22Rv1 (cell line): ENCODE data around the gene CHAD.
A peak's percentile ranks its signal among the peaks of the same experiment; 100 is the strongest.

Source experiments
- H3K27ac ChIP-seq: fragments of 450-650 bp; 2 replicates; pipeline ENCODE4 v1.5.1; 2017
- ZFX ChIP-seq: fragments of 450-650 bp; IDR thresholded peaks from 2 replicates; pipeline ENCODE4 v1.6.1; 2017; ENCODE audit warnings: antibody characterized with exemption, borderline replicate concordance
- TF ChIP-seq, protein P1 (sequence below): fragments of 450-650 bp; IDR thresholded peaks from 2 replicates; pipeline ENCODE4 v1.5.1; 2017; ENCODE audit warnings: mild to moderate bottlenecking

The CHAD gene

DNA sequence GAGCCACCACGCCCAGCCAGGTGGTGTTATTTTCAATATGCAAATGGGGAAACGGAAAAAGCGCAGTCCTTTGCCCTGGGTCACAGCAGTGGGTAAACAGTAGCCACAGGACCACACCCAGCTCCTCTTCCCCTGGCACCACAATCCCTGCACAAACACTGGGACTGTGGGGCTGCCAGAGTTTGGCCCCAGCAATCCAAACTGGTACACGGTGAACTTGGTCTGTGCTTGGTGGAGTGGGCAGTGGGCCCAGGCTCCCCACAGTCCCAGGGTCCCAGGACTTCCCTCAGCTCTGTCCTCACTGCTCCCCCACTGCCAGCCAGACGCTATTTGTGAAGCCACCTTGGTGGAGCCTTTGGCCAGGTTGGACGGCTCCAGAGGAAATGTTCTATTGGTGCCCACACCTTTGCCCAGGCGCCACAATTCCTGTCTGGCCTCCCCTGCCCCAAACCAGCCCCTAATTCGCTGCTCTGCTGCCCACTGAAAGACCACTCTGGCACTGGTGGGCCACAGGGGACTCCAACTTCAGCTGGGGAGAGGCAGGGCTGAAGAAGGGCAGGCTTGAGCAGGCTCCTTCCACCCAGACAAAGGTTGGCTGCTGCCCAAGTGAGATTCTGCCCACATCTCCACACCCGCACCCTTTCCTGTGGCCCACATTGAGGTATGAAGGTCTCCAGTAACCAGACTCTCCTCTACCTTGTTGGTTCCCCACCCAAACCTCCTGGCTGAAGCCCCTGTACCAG lies 2.1 kb downstream of the CHAD start:
- peak overlapping the region; percentile 15; the same call in 1 of the 2 replicates for H3K27ac ChIP-seq
- TF ChIP-seq, protein P1, sequence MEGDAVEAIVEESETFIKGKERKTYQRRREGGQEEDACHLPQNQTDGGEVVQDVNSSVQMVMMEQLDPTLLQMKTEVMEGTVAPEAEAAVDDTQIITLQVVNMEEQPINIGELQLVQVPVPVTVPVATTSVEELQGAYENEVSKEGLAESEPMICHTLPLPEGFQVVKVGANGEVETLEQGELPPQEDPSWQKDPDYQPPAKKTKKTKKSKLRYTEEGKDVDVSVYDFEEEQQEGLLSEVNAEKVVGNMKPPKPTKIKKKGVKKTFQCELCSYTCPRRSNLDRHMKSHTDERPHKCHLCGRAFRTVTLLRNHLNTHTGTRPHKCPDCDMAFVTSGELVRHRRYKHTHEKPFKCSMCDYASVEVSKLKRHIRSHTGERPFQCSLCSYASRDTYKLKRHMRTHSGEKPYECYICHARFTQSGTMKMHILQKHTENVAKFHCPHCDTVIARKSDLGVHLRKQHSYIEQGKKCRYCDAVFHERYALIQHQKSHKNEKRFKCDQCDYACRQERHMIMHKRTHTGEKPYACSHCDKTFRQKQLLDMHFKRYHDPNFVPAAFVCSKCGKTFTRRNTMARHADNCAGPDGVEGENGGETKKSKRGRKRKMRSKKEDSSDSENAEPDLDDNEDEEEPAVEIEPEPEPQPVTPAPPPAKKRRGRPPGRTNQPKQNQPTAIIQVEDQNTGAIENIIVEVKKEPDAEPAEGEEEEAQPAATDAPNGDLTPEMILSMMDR: no peak
- no peak for TF ChIP-seq ZFX

DNA sequence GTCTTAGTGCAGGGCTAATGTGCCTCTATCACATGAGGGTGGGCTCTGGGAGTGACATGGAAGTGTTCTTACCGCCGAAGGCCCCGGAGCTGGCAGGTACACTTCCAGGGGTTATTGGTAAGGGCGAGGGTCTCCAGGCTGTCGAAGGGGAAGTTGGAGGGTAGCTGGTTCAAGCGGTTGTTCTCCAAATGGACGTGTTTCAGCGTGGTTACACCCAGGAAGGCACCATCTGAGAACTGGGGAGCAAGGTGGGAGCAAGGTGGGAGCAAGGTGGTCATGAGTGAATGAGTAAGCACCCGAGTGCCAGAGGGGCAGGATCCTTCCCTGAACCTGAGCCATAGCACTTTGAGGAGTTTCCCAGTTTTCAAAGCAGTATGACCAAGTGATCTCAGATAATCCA lies 3.0 kb downstream of the CHAD start:
- H3K27ac ChIP-seq: no peak overlapping the region
- no peak for TF ChIP-seq ZFX
- TF ChIP-seq, protein P1: no peak

DNA sequence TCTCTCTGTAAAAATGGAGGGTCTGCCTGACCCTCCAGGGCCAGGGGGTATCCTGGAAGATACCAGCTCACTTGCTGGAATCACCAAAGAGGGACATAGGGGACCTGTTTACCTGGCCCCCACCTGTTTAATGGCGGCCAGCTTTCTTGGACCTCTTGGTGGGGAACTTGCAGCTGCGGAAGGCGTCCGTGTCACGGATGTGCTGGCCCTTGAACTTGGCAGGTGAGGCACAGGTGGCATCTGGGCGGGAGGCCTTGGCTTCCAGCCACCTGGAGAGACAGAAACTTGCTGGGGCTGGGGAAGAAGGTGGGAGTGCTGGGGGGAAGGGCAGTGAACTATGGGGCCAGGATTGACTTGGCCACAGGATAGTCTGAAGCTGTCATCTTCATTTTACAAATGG lies 3.5 kb downstream of the CHAD start:
- TF ChIP-seq, protein P1: no peak
- TF ChIP-seq ZFX: no peak
- H3K27ac ChIP-seq: no peak overlapping the region

DNA sequence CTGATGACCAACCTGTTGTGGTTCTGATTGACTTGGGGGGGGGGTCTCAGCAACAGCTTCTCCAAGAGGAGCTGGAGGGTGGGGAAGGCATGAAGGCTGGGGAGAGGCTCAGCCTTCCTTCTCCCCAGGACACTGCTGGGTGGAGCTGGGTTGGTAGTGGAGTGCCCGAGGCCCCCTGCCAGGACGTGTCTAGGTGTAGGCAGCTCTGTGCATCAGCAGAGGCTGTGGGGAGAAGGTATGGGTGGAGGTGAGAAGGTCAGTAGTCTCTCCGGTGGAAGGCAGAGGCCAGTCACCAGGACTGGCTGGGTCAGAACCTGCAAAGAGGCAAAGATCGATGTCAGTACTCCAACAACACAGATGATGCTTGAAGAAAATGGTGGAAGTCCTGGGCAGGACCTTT lies 3.9 kb downstream of the CHAD start:
- H3K27ac ChIP-seq: no peak overlapping the region
- no peak for TF ChIP-seq ZFX
- TF ChIP-seq, protein P1: no peak

DNA sequence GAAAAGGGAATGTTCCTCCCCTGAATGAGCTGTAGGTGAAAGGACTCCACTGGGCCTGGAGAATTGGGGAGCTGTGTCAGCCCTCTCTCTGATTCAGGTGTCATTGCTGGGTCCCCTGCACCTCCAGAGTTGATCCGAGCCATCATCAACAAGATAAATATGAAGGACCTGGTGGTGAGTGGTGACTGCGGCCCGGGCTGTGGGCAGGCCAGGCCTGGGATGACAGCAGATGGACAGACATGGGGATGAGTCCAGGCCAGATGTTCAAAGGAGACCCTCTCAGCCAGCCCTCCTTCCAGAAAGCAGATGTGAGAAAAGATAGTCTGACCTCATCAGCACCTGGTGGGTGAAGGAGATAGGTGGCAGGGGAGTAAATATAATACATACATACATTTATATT lies 4.6 kb downstream of the CHAD start:
- no peak overlapping the region for H3K27ac ChIP-seq
- TF ChIP-seq ZFX: no peak
- TF ChIP-seq, protein P1: no peak

DNA sequence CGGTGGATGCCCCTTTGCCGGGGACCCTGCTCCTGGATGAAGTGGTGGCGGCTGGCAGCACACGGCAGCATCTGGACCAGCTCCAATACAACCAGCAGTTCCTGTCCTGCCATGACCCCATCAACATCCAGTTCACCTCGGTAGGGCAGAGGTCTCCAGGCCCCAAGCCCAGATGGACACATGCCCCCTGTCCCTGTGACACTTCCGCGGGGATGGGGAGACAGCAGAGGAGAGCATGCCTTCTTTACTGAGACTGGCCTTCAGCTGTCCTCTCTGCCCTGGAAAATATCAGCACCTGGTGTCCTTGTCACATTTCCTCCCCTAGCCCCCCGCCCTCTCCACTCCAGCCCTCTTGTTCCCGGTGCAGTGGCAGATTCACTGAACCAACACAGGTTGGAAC lies 6.2 kb downstream of the CHAD start:
- H3K27ac ChIP-seq: no peak overlapping the region
- TF ChIP-seq, protein P1: no peak
- no peak for TF ChIP-seq ZFX

DNA sequence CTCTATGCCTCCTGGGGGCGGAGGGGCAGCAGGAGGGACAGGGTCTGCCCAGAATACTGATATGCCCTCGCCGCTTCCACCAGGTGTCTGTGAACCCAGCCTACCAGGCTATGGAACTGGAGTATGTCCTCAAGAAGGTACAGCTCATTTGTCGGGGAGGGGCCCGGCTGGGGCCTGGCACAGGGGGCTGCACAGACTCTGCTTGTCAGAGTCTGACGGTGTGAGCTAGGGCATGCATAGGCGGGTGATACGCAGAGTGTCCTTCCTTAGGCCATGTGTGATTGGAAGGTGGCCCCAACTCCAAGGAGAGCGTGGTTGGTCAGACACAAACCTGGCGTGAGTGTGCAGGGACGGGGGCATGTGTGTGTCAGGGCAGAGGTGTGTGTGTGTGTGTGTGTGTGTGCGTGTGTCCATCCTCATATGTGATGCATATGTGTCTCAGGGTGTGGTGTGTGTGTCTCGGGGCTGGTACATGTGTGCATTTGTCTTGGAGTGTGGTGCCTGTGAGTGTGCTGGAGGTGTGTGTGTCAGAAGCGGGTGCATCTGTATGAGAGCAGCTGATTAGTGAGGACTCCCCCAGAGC lies 7.0 kb downstream of the CHAD start:
- no peak for TF ChIP-seq ZFX
- H3K27ac ChIP-seq: no peak overlapping the region
